Activated CD4-positive, alpha-beta memory T cell treated with anti-CD3 and anti-CD28 coated beads for 36 hours (primary cell): ENCODE data around the gene NKIRAS1. TPM values are rescaled to one million over a fixed set of nuclear protein-coding genes. Genes with fewer than 3 reads are reported as not detected.

ENCODE experiments used
- CTCF ChIA-PET: fragments of 350-600 bp; sonication (Branson Sonifier 250); formaldehyde crosslinking; loops from one replicate; lab custom pipeline; 2021; ENCODE audit warnings: antibody characterized with exemption, inconsistent platforms; lab: Charles Lee
- POLR2A ChIA-PET: fragments of 350-600 bp; sonication (Branson Sonifier 250); formaldehyde crosslinking; loops from one replicate; lab custom pipeline; 2021; ENCODE audit warnings: antibody characterized with exemption; lab: Charles Lee
- DNase-seq: peaks from one replicate; pipeline ENCODE4 v3.0.0-alpha.2; 2020
- H3K27ac Mint-ChIP-seq: one replicate; pipeline ENCODE4 v1.8.0; 2021; ENCODE audit warnings: mixed read lengths
- H3K27me3 Mint-ChIP-seq: one replicate; pipeline ENCODE4 v1.8.0; 2021; ENCODE audit warnings: mixed read lengths
- H3K36me3 Mint-ChIP-seq: one replicate; pipeline ENCODE4 v1.8.0; 2021; ENCODE audit warnings: mixed read lengths
- H3K4me1 Mint-ChIP-seq: one replicate; pipeline ENCODE4 v1.8.0; 2021; ENCODE audit warnings: low read depth, mixed read lengths
- H3K4me3 Mint-ChIP-seq: one replicate; pipeline ENCODE4 v1.8.0; 2021; ENCODE audit warnings: mild to moderate bottlenecking, mixed read lengths
- H3K9me3 Mint-ChIP-seq: one replicate; pipeline ENCODE4 v1.8.0; 2021; ENCODE audit warnings: mixed read lengths
- intact Hi-C: fragments of 100-400 bp; cut with micrococcal nuclease; formaldehyde crosslinking; loops from one replicate; pipeline ENCODE4 v1.15.1; 2023
- total RNA-seq, 2 experiments: library from RNA; stranded (reverse); gene quantifications; one replicate each; pipeline ENCODE4 v1.2.3, GENCODE V29; 2021

NKIRAS1 gene
- 1 to 10 TPM; 3.9 TPM for total RNA-seq

- H3K4me1 Mint-ChIP-seq: peaks cover 51% of the 10 kb centered on the region
- CTCF ChIA-PET: interaction anchor here (0.8 to 1.8 kb wide), 3 partner anchors 8 to 39 kb away, joined by 3 to 8 read pairs (median 6); no protein-coding TSS in a partner anchor
- peak within 1 kb of the TSS; percentile 98 for H3K4me3 Mint-ChIP-seq
- peak within 1 kb of the TSS; percentile 100 for H3K27ac Mint-ChIP-seq
- peaks cover 45% of the 10 kb centered on the region for H3K36me3 Mint-ChIP-seq
- POLR2A ChIA-PET: interaction anchor here (0.8 to 3.2 kb wide), 17 partner anchors 9 to 1866 kb away, joined by 3 to 31 read pairs (median 4); partner anchors contain the start of gene NGLY1
- DNase-seq: peak; percentile 98
- H3K9me3 Mint-ChIP-seq: no peaks in the 10 kb centered on the region
- peaks cover 6% of the 10 kb centered on the region for H3K27me3 Mint-ChIP-seq
- intact Hi-C loops: loop anchor here (1.0 to 5.0 kb wide), 3 partner anchors 28 to 1865 kb away; partner anchors contain the start of genes NGLY1 and NR1D2
These were observed at the start of gene NKIRAS1, which contains the start of gene RPL15 for GRCh38 chr3:23916886-23917678. Gene NKIRAS1, minus strand, starts transcription at chr3:23916990. Its CDS starts 6,086 bp downstream, at chr3:23910904. Gene RPL15, plus strand, starts transcription at chr3:23917132. Its CDS starts 728 bp downstream, at chr3:23917860.

GRCh38 chr3:23966328-23966727 is 49.5 kb upstream of the NKIRAS1 start:
- H3K36me3 Mint-ChIP-seq: peaks cover 29% of the 10 kb centered on the region
- intact Hi-C loops: no loop called here
- no peak overlapping the region for H3K27ac Mint-ChIP-seq
- H3K4me3 Mint-ChIP-seq: no peak overlapping the region
- H3K27me3 Mint-ChIP-seq: no peaks in the 10 kb centered on the region
- H3K9me3 Mint-ChIP-seq: no peaks in the 10 kb centered on the region
- CTCF ChIA-PET: interaction anchor here (0.7 kb wide), 1 partner anchor 504 kb away, joined by 3 read pairs; no protein-coding TSS in a partner anchor
- no peak for DNase-seq
- peaks cover 9% of the 10 kb centered on the region for H3K4me1 Mint-ChIP-seq
- POLR2A ChIA-PET: no interaction called here

GRCh38 chr3:23964537-23965235 is 47.9 kb upstream of the NKIRAS1 start:
- no peak for DNase-seq
- ChIA-PET POLR2A (no interaction called here), CTCF (no interaction called here)
- Mint-ChIP-seq H3K4me3 (no peak overlapping the region), H3K4me1 (peaks cover 11% of the 10 kb centered on the region), H3K9me3 (no peaks in the 10 kb centered on the region), H3K36me3 (peaks cover 32% of the 10 kb centered on the region), H3K27ac (no peak overlapping the region), H3K27me3 (no peaks in the 10 kb centered on the region)
- intact Hi-C loops: no loop called here

- ChIA-PET POLR2A (interaction anchor here (1.4 kb wide), 1 partner anchor 45 kb away, joined by 3 read pairs; the partner anchor contains the start of genes NKIRAS1 and RPL15), CTCF (interaction anchor here (1.6 kb wide), 1 partner anchor 12 kb away, joined by 4 read pairs; no protein-coding TSS in a partner anchor)
- intact Hi-C loops: no loop called here
- Mint-ChIP-seq H3K27ac (no peak overlapping the region), H3K9me3 (no peaks in the 10 kb centered on the region), H3K4me1 (peaks cover 21% of the 10 kb centered on the region), H3K27me3 (no peaks in the 10 kb centered on the region), H3K4me3 (no peak overlapping the region), H3K36me3 (peaks cover 28% of the 10 kb centered on the region)
- DNase-seq: no peak
These were observed 45.1 kb upstream of the NKIRAS1 start for GRCh38 chr3:23961913-23962312.

GRCh38 chr3:23961066-23961465 is 44.3 kb upstream of the NKIRAS1 start:
- no peaks in the 10 kb centered on the region for H3K27me3 Mint-ChIP-seq
- no peak overlapping the region for H3K27ac Mint-ChIP-seq
- H3K4me1 Mint-ChIP-seq: peaks cover 26% of the 10 kb centered on the region
- DNase-seq: no peak
- POLR2A ChIA-PET: interaction anchor here (1.4 kb wide), 1 partner anchor 44 kb away, joined by 3 read pairs; the partner anchor contains the start of genes NKIRAS1 and RPL15
- peaks cover 27% of the 10 kb centered on the region for H3K36me3 Mint-ChIP-seq
- CTCF ChIA-PET: no interaction called here
- intact Hi-C loops: no loop called here
- H3K9me3 Mint-ChIP-seq: no peaks in the 10 kb centered on the region
- H3K4me3 Mint-ChIP-seq: no peak overlapping the region

GRCh38 chr3:23960649-23961048 is 43.9 kb upstream of the NKIRAS1 start:
- Mint-ChIP-seq H3K27ac (no peak overlapping the region), H3K4me1 (peaks cover 29% of the 10 kb centered on the region), H3K9me3 (no peaks in the 10 kb centered on the region), H3K27me3 (no peaks in the 10 kb centered on the region), H3K4me3 (no peak overlapping the region), H3K36me3 (peaks cover 29% of the 10 kb centered on the region)
- ChIA-PET POLR2A (interaction anchor here (1.4 kb wide), 1 partner anchor 44 kb away, joined by 3 read pairs; the partner anchor contains the start of genes NKIRAS1 and RPL15), CTCF (no interaction called here)
- no peak for DNase-seq
- intact Hi-C loops: no loop called here

- CTCF ChIA-PET: interaction anchor here (1.1 kb wide), 1 partner anchor 38 kb away, joined by 3 read pairs; no protein-coding TSS in a partner anchor
- POLR2A ChIA-PET: no interaction called here
- H3K9me3 Mint-ChIP-seq: no peaks in the 10 kb centered on the region
- H3K36me3 Mint-ChIP-seq: peaks cover 23% of the 10 kb centered on the region
- intact Hi-C loops: loop anchor here (1.0 to 2.0 kb wide), 4 partner anchors 9 to 195 kb away; no protein-coding TSS in a partner anchor
- peaks cover 33% of the 10 kb centered on the region for H3K4me1 Mint-ChIP-seq
- peak; percentile 43 for DNase-seq
- peak overlapping the region; percentile 57 for H3K27ac Mint-ChIP-seq
- H3K27me3 Mint-ChIP-seq: no peaks in the 10 kb centered on the region
- no peak overlapping the region for H3K4me3 Mint-ChIP-seq
These were observed 42.5 kb upstream of the NKIRAS1 start for GRCh38 chr3:23959135-23959900.

GRCh38 chr3:23956701-23957100 is 39.9 kb upstream of the NKIRAS1 start:
- Mint-ChIP-seq H3K4me3 (no peak overlapping the region), H3K36me3 (peaks cover 9% of the 10 kb centered on the region), H3K4me1 (peaks cover 52% of the 10 kb centered on the region), H3K9me3 (no peaks in the 10 kb centered on the region), H3K27ac (no peak overlapping the region), H3K27me3 (no peaks in the 10 kb centered on the region)
- ChIA-PET POLR2A (no interaction called here), CTCF (interaction anchor here (1.5 kb wide), 1 partner anchor 40 kb away, joined by 6 read pairs; the partner anchor contains the start of genes NKIRAS1 and RPL15)
- intact Hi-C loops: no loop called here
- DNase-seq: no peak

- intact Hi-C loops: no loop called here
- Mint-ChIP-seq H3K27me3 (no peaks in the 10 kb centered on the region), H3K36me3 (peaks cover 4% of the 10 kb centered on the region), H3K4me3 (no peak overlapping the region), H3K9me3 (no peaks in the 10 kb centered on the region), H3K27ac (no peak overlapping the region), H3K4me1 (peaks cover 71% of the 10 kb centered on the region)
- ChIA-PET CTCF (interaction anchor here (0.6 kb wide), 1 partner anchor 48 kb away, joined by 3 read pairs; no protein-coding TSS in a partner anchor), POLR2A (no interaction called here)
- DNase-seq: no peak
These were observed 37.4 kb upstream of the NKIRAS1 start for GRCh38 chr3:23954144-23954543.

- Mint-ChIP-seq H3K36me3 (peaks cover 4% of the 10 kb centered on the region), H3K4me1 (peaks cover 71% of the 10 kb centered on the region), H3K9me3 (no peaks in the 10 kb centered on the region), H3K4me3 (no peak overlapping the region), H3K27me3 (no peaks in the 10 kb centered on the region), H3K27ac (no peak overlapping the region)
- no peak for DNase-seq
- POLR2A ChIA-PET: no interaction called here
- CTCF ChIA-PET: no interaction called here
- intact Hi-C loops: no loop called here
These were observed 36.7 kb upstream of the NKIRAS1 start for GRCh38 chr3:23953523-23953922.

- POLR2A ChIA-PET: no interaction called here
These were observed 35.9 kb upstream of the NKIRAS1 start for GRCh38 chr3:23952646-23953045.

More at GRCh38 chr3:23952646-23953045, 35.9 kb upstream of the NKIRAS1 start:
- Mint-ChIP-seq H3K9me3 (no peaks in the 10 kb centered on the region), H3K4me1 (peaks cover 74% of the 10 kb centered on the region), H3K4me3 (no peak overlapping the region), H3K27me3 (no peaks in the 10 kb centered on the region), H3K27ac (no peak overlapping the region), H3K36me3 (peaks cover 4% of the 10 kb centered on the region)
- DNase-seq: no peak
- CTCF ChIA-PET: no interaction called here
- intact Hi-C loops: no loop called here
